ENCODE results near the gene PCDHGA10.
"Not testable (repeated sequence)": the region's sequence is repeated elsewhere in the genome, so short reads cannot be mapped to it uniquely, and the experiment has no call there.

PCDHGA10 gene

DNA sequence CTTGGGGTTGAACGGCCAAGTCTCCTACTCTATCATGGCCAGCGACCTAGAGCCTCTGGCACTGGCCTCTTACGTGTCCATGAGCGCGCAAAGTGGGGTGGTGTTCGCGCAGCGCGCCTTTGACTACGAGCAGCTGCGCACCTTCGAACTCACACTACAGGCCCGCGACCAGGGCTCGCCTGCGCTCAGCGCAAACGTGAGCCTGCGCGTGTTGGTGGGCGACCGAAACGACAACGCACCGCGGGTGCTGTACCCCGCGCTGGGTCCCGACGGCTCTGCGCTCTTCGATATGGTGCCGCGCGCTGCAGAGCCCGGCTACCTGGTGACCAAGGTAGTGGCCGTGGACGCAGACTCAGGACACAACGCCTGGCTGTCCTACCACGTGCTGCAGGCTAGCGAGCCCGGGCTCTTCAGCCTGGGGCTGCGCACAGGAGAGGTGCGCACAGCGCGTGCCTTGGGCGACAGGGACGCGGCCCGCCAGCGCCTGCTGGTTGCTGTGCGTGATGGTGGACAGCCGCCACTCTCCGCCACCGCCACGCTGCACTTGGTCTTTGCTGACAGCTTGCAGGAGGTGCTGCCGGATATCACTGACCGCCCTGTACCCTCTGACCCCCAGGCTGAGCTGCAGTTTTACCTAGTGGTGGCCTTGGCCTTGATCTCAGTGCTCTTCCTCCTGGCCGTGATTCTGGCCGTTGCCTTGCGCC is 13.1 kb upstream of the PCDHGA10 start:
- WGBS (ENCODE audit: extremely low coverage, insufficient coverage, insufficient read length), result no CpG with 5 or more reads among the region's 61 CpGs

DNA sequence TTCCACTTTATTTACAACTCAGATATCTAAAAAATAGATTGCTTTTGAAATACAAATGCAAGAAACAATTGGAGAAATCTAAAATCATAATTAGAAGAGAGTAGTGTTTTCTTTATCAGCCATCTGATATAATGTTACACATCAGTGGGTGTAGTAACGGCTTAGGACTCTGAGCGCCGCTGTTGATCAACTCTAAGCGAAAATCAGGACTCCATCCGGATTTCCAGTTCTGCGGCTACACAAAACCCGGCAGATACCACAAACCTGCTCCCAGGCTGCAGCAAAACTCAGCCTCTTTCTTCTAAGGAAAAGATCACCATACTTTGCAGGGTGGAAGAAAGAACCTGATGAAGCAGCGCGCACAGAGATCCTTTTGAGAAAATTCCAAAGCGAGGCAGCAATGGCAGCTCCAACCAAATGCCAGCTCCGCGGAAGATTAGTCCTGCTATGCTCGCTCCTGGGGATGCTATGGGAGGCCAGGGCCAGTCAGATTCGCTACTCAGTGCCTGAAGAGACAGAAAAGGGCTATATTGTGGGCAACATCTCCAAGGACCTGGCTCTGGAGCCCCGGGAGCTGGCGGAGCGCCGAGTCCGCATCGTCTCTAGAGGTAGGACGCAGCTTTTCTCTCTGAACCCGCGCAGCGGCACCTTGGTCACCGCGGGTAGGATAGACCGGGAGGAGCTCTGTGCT is 10.1 kb upstream of the PCDHGA10 start, which contains the start of gene PCDHGA9:
PCDHGA9 (plus strand) TSS at position 226 of the 691 bp plus-strand sequence; CDS start at position 401, 175 bp downstream.
- H3K4me3 ChIP-seq (ENCODE audit: low read depth, low read length), result no peak within 1 kb of the TSS
- H3K27ac ChIP-seq (ENCODE audit: low read depth, low read length), result no peak within 1 kb of the TSS
- H2AK5ac ChIP-seq (ENCODE audit: low read length), result no peak within 1 kb of the TSS
- no peak within 1 kb of the TSS for H2AFZ ChIP-seq (ENCODE audit: insufficient read depth, low read length, poor library complexity)
- H3K27me3 ChIP-seq (ENCODE audit: insufficient read depth, low read length), result no peaks in the 10 kb centered on the region
- H3K9ac ChIP-seq (ENCODE audit: low read length), result peak within 1 kb of the TSS; percentile 40
- H3K36me3 ChIP-seq (ENCODE audit: control insufficient read depth in 1 of 2, insufficient read depth in 2 of 2, low read length in 2 of 2), result peaks cover 3 to 13% of the 10 kb centered on the region in 2 experiments
- H3K9me3 ChIP-seq (ENCODE audit: insufficient read depth, low read depth, low read length), result peaks cover 31% of the 10 kb centered on the region
- H3K4ac ChIP-seq (ENCODE audit: low read depth, low read length), result no peak within 1 kb of the TSS
- no peak within 1 kb of the TSS for H3K23ac ChIP-seq (ENCODE audit: low read length)
- no peak within 1 kb of the TSS for H4K91ac ChIP-seq (ENCODE audit: low read depth, low read length)
- no peak within 1 kb of the TSS for H3K4me2 ChIP-seq (ENCODE audit: low read length)
- DNase-seq, result peak in 1 of 2 donors; percentile 25
- H3K14ac ChIP-seq (ENCODE audit: low read length), result no peak within 1 kb of the TSS
- H2BK120ac ChIP-seq (ENCODE audit: insufficient read depth, low read length, poor library complexity), result no peak within 1 kb of the TSS
- H2BK5ac ChIP-seq (ENCODE audit: low read depth, low read length, poor library complexity), result no peak within 1 kb of the TSS
- H3K79me2 ChIP-seq (ENCODE audit: control insufficient read depth, insufficient read depth, low read length, poor library complexity), result no peaks in the 10 kb centered on the region
- H3K4me1 ChIP-seq (ENCODE audit: control insufficient read depth in 1 of 2, insufficient read depth in 2 of 2, low read length in 2 of 2), result no peaks in the 10 kb centered on the region
- H3K79me1 ChIP-seq (ENCODE audit: low read length), result no peaks in the 10 kb centered on the region
- no peak within 1 kb of the TSS for H3K18ac ChIP-seq (ENCODE audit: low read length)
- H2BK12ac ChIP-seq (ENCODE audit: low read length), result no peak within 1 kb of the TSS
- no CpG with 5 or more reads among the region's 27 CpGs for WGBS (ENCODE audit: extremely low coverage, insufficient coverage, insufficient read length)
- no peak within 1 kb of the TSS for H4K8ac ChIP-seq (ENCODE audit: low read depth, low read length)
- H4K12ac ChIP-seq (ENCODE audit: low read depth, low read length), result no peak within 1 kb of the TSS

More for the DNA sequence above, 13.1 kb upstream of the PCDHGA10 start:
- Histone ChIP-seq H3K4me1 (ENCODE audit: control insufficient read depth in 1 of 2, insufficient read depth in 2 of 2, low read length in 2 of 2) (no peaks in the 10 kb centered on the region), H3K36me3 (ENCODE audit: control insufficient read depth in 1 of 2, insufficient read depth in 2 of 2, low read length in 2 of 2) (peaks cover 3 to 15% of the 10 kb centered on the region in 2 experiments), H3K4me2 (ENCODE audit: low read length) (no peak overlapping the region), H2AFZ (ENCODE audit: insufficient read depth, low read length, poor library complexity) (no peak overlapping the region), H3K27me3 (ENCODE audit: insufficient read depth, low read length) (no peaks in the 10 kb centered on the region), H4K12ac (ENCODE audit: low read depth, low read length) (no peak overlapping the region), H3K9ac (ENCODE audit: low read length) (no peak overlapping the region), H2AK5ac (ENCODE audit: low read length) (no peak overlapping the region), H3K14ac (ENCODE audit: low read length) (no peak overlapping the region), H2BK5ac (ENCODE audit: low read depth, low read length, poor library complexity) (no peak overlapping the region), H4K91ac (ENCODE audit: low read depth, low read length) (no peak overlapping the region), H3K79me1 (ENCODE audit: low read length) (no peaks in the 10 kb centered on the region), H2BK120ac (ENCODE audit: insufficient read depth, low read length, poor library complexity) (no peak overlapping the region), H3K79me2 (ENCODE audit: control insufficient read depth, insufficient read depth, low read length, poor library complexity) (no peaks in the 10 kb centered on the region), H3K4me3 (ENCODE audit: low read depth, low read length) (no peak overlapping the region), H3K18ac (ENCODE audit: low read length) (no peak overlapping the region), H3K27ac (ENCODE audit: low read depth, low read length) (no peak overlapping the region), H2BK12ac (ENCODE audit: low read length) (no peak overlapping the region), H3K9me3 (ENCODE audit: insufficient read depth, low read depth, low read length) (peaks cover 30% of the 10 kb centered on the region), H3K23ac (ENCODE audit: low read length) (no peak overlapping the region), H4K8ac (ENCODE audit: low read depth, low read length) (no peak overlapping the region), H3K4ac (ENCODE audit: low read depth, low read length) (no peak overlapping the region)
- DNase-seq, result no peak

DNA sequence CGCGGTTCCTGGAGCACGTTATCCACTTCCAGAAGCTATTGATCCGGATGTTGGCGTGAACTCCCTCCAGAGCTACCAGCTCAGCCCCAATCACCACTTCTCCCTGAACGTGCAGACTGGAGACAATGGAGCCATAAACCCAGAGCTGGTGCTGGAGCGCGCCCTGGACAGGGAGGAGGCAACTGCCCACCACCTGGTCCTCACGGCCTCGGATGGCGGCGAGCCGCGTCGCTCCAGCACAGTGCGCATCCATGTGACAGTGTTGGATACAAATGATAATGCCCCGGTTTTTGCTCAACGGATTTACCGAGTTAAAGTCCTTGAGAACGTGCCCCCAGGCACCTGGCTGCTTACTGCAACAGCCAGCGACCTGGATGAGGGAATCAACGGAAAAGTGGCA is 9.4 kb upstream of the PCDHGA10 start:
- H3K23ac ChIP-seq (ENCODE audit: low read length), result no peak overlapping the region
- H4K12ac ChIP-seq (ENCODE audit: low read depth, low read length), result no peak overlapping the region
- WGBS (ENCODE audit: extremely low coverage, insufficient coverage, insufficient read length), result no CpG with 5 or more reads among the region's 22 CpGs
- H4K91ac ChIP-seq (ENCODE audit: low read depth, low read length), result no peak overlapping the region
- H3K4me1 ChIP-seq (ENCODE audit: control insufficient read depth in 1 of 2, insufficient read depth in 2 of 2, low read length in 2 of 2), result no peaks in the 10 kb centered on the region
- H2BK12ac ChIP-seq (ENCODE audit: low read length), result no peak overlapping the region
- no peak overlapping the region for H2BK5ac ChIP-seq (ENCODE audit: low read depth, low read length, poor library complexity)
- no peak overlapping the region for H3K18ac ChIP-seq (ENCODE audit: low read length)
- H3K4me3 ChIP-seq (ENCODE audit: low read depth, low read length), result no peak overlapping the region
- no peaks in the 10 kb centered on the region for H3K79me2 ChIP-seq (ENCODE audit: control insufficient read depth, insufficient read depth, low read length, poor library complexity)
- no peak overlapping the region for H3K14ac ChIP-seq (ENCODE audit: low read length)
- no peak overlapping the region for H2BK120ac ChIP-seq (ENCODE audit: insufficient read depth, low read length, poor library complexity)
- H3K79me1 ChIP-seq (ENCODE audit: low read length), result no peaks in the 10 kb centered on the region
- no peak overlapping the region for H3K27ac ChIP-seq (ENCODE audit: low read depth, low read length)
- no peak overlapping the region for H4K8ac ChIP-seq (ENCODE audit: low read depth, low read length)
- peaks cover 31% of the 10 kb centered on the region for H3K9me3 ChIP-seq (ENCODE audit: insufficient read depth, low read depth, low read length)
- no peak overlapping the region for H3K4me2 ChIP-seq (ENCODE audit: low read length)
- no peaks in the 10 kb centered on the region for H3K27me3 ChIP-seq (ENCODE audit: insufficient read depth, low read length)
- H3K4ac ChIP-seq (ENCODE audit: low read depth, low read length), result no peak overlapping the region
- H2AFZ ChIP-seq (ENCODE audit: insufficient read depth, low read length, poor library complexity), result no peak overlapping the region
- H3K9ac ChIP-seq (ENCODE audit: low read length), result no peak overlapping the region
- peaks cover 3 to 11% of the 10 kb centered on the region in 2 experiments for H3K36me3 ChIP-seq (ENCODE audit: control insufficient read depth in 1 of 2, insufficient read depth in 2 of 2, low read length in 2 of 2)
- no peak for DNase-seq
- H2AK5ac ChIP-seq (ENCODE audit: low read length), result no peak overlapping the region

DNA sequence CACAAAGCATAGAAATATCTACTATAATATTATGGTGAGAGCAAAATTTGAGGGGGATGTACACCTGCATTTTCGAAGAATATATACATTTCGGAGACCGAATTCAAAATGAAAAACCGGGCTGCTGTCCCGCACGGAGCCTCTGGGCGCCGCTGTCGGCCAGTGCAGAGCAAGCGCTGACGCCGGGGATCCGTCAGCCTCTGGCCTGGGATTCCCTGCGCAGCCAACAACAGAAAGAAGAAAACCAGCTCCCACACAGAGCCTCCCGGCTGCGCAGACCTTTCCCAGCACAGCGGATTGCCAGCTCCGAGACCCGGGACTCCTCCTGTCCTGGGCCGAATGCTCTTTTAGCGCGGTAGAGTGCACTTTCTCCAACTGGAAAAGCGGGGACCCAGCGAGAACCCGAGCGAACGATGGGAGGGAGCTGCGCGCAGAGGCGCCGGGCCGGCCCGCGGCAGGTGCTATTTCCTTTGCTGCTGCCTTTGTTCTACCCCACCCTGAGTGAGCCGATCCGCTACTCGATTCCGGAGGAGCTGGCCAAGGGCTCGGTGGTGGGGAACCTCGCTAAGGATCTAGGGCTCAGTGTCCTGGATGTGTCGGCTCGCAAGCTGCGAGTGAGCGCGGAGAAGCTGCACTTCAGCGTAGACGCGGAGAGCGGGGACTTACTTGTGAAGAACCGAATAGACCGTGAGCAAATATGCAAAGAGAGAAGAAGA is 4.8 kb upstream of the PCDHGA10 start, which contains the start of gene PCDHGB6:
PCDHGB6 (plus strand) TSS at position 232 of the 716 bp plus-strand sequence; CDS start at position 414, 182 bp downstream.
- Histone ChIP-seq H3K9me3 (ENCODE audit: insufficient read depth, low read depth, low read length) (peaks cover 26% of the 10 kb centered on the region), H3K4me2 (ENCODE audit: low read length) (peak within 1 kb of the TSS; percentile 80), H4K91ac (ENCODE audit: low read depth, low read length) (peak within 1 kb of the TSS; percentile 51), H2AFZ (ENCODE audit: insufficient read depth, low read length, poor library complexity) (peak within 1 kb of the TSS; percentile 92), H3K4me3 (ENCODE audit: low read depth, low read length) (peak within 1 kb of the TSS; percentile 75)
- H3K4me1 ChIP-seq (ENCODE audit: control insufficient read depth in 1 of 2, insufficient read depth in 2 of 2, low read length in 2 of 2); H3K23ac ChIP-seq (ENCODE audit: low read length); H3K79me1 ChIP-seq (ENCODE audit: low read length); H3K18ac ChIP-seq (ENCODE audit: low read length); H2BK12ac ChIP-seq (ENCODE audit: low read length); H3K4ac ChIP-seq (ENCODE audit: low read depth, low read length); H3K27ac ChIP-seq (ENCODE audit: low read depth, low read length); H3K14ac ChIP-seq (ENCODE audit: low read length); H4K8ac ChIP-seq (ENCODE audit: low read depth, low read length); H2BK5ac ChIP-seq (ENCODE audit: low read depth, low read length, poor library complexity); H4K12ac ChIP-seq (ENCODE audit: low read depth, low read length); H3K36me3 ChIP-seq (ENCODE audit: control insufficient read depth in 1 of 2, insufficient read depth in 2 of 2, low read length in 2 of 2); H3K9ac ChIP-seq (ENCODE audit: low read length); H3K79me2 ChIP-seq (ENCODE audit: control insufficient read depth, insufficient read depth, low read length, poor library complexity); H2AK5ac ChIP-seq (ENCODE audit: low read length); H3K27me3 ChIP-seq (ENCODE audit: insufficient read depth, low read length); H2BK120ac ChIP-seq (ENCODE audit: insufficient read depth, low read length, poor library complexity): not testable (repeated sequence)
- no CpG with 5 or more reads among the region's 51 CpGs for WGBS (ENCODE audit: extremely low coverage, insufficient coverage, insufficient read length)
- DNase-seq, result peak in 1 of 2 donors; percentile 36
